Measurements from ENCODE around the gene SZRD1. TPM values are rescaled to one million over a fixed set of nuclear protein-coding genes. Genes with fewer than 3 reads are reported as not detected.

SZRD1 gene
- total RNA-seq, 4 donors from 2014 or later: 54.6 to 66.8 (median 61.7) TPM

GRCh38 chr1:16351456-16351993, 15.5 kb upstream of the SZRD1 start:
- Histone ChIP-seq H3K4me3 (peak overlapping the region; percentile 79 to 90 (median 86)), H3K9me3 (no peaks in the 10 kb centered on the region), H3K36me3 (no peaks in the 10 kb centered on the region), H3K27me3 (no peaks in the 10 kb centered on the region), H3K27ac (peak overlapping the region; percentile 92 to 95 (median 95)), H3K4me1 (peaks cover 12 to 39% (median 15%) of the 10 kb centered on the region in 4 donors)
- TF ChIP-seq POLR2AphosphoS5 (IDR thresholded peaks at IDR 0.05) (no peak), POLR2A (IDR thresholded peaks at IDR 0.05) (no peak), EP300 (IDR thresholded peaks at IDR 0.05; ENCODE audit: low read depth) (no peak), CTCF (IDR thresholded peaks at IDR 0.05) (no peak)
- DNase-seq: no peak
- in situ Hi-C loops (cut with MboI; ENCODE audit: low pct_ligation_motif_present in 1 of 4, low pct_unique_long_range_greater_than_20kb in 1 of 4, low sequenced_read_pairs in 3 of 4): loop anchor here in 1 of 4 donors (25.0 kb wide), 2 partner anchors 139 to 264 kb away; partner anchors contain the start of gene ARHGEF19
- intact Hi-C loops (cut with DNase I; ENCODE audit: low total_unique reads): no loop called here
- WGBS, 2 donors (ENCODE audit: low coverage in 1 of 2): 0% methylated on average over 7 to 20 of the region's 20 CpGs

GRCh38 chr1:16351994-16352841, 14.8 kb upstream of the SZRD1 start, which contains the start of gene FBXO42:
Gene FBXO42 (minus strand): TSS chr1:16352480. CDS start chr1:16315418, 37,062 bp downstream.
- Histone ChIP-seq H3K4me3 (peak within 1 kb of the TSS; percentile 79 to 90 (median 86)), H3K9me3 (no peaks in the 10 kb centered on the region), H3K27me3 (no peaks in the 10 kb centered on the region), H3K4me1 (peaks cover 12 to 39% (median 15%) of the 10 kb centered on the region in 4 donors), H3K27ac (peak within 1 kb of the TSS; percentile 92 to 95 (median 95)), H3K36me3 (no peaks in the 10 kb centered on the region)
- TF ChIP-seq CTCF (IDR thresholded peaks at IDR 0.05) (peak in 3 of 5 experiments; percentile 32 to 50 (median 43)), POLR2A (IDR thresholded peaks at IDR 0.05) (peak; percentile 80), EP300 (IDR thresholded peaks at IDR 0.05; ENCODE audit: low read depth) (no peak), POLR2AphosphoS5 (IDR thresholded peaks at IDR 0.05) (peak; percentile 82 to 92 (median 86))
- WGBS, 2 donors (ENCODE audit: low coverage in 1 of 2): 0% methylated on average over 35 of the region's 81 CpGs; no CpG with 5 or more reads in 1 of the 2 donors
- in situ Hi-C loops (cut with MboI; ENCODE audit: low pct_ligation_motif_present in 1 of 4, low pct_unique_long_range_greater_than_20kb in 1 of 4, low sequenced_read_pairs in 3 of 4): loop anchor here in 1 of 4 donors (25.0 kb wide), 2 partner anchors 140 to 265 kb away; partner anchors contain the start of gene ARHGEF19
- intact Hi-C loops (cut with DNase I; ENCODE audit: low total_unique reads): no loop called here
- DNase-seq: peak; percentile 92

DNA sequence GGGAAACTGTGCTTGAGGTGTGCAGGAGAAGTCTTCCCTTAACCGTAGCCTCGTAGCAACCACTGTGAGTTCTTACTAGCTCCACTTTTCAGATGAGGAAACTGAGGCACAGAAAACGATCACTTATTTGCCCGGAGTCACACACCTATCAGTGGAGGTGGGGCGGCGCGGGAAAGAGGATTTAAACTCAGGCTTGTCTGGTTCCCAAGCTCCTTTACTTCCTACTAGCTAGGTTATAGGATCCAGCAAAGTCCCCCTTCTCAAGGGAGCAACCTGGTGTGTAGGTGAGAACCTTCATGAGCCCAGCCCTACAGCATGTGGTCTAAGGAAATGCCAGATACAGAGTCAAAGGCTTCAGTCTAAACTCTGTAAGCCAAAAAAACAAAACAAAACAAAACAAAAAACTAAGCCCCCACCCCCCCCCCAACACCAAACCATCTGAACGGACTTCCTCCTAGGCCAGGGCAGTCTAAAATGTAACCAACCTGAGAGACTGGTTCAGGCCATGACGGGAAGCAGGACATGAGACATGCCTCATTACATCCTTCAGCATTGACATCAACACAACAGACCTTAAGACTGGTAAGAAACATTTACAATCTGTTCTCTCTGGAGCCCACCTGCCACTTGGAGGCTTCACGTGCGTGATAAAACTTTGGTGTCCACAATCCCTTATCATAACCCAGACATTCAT, 14.1 kb upstream of the SZRD1 start:
- Histone ChIP-seq H3K9me3 (no peaks in the 10 kb centered on the region), H3K36me3 (no peaks in the 10 kb centered on the region), H3K4me1 (peaks cover 12 to 39% (median 15%) of the 10 kb centered on the region in 4 donors), H3K27me3 (no peaks in the 10 kb centered on the region), H3K4me3 (peak overlapping the region in 3 of 4 donors; percentile 85 to 90 (median 86)), H3K27ac (peak overlapping the region; percentile 92 to 95 (median 95))
- peak; percentile 29 for DNase-seq
- WGBS, 2 donors (ENCODE audit: low coverage in 1 of 2): 37 to 94% methylated on average over 2 to 11 of the region's 11 CpGs
- in situ Hi-C loops (cut with MboI; ENCODE audit: low pct_ligation_motif_present in 1 of 4, low pct_unique_long_range_greater_than_20kb in 1 of 4, low sequenced_read_pairs in 3 of 4): loop anchor here in 1 of 4 donors (25.0 kb wide), 2 partner anchors 141 to 266 kb away; partner anchors contain the start of gene ARHGEF19
- TF ChIP-seq POLR2A (IDR thresholded peaks at IDR 0.05) (no peak), POLR2AphosphoS5 (IDR thresholded peaks at IDR 0.05) (no peak), EP300 (IDR thresholded peaks at IDR 0.05; ENCODE audit: low read depth) (no peak), CTCF (IDR thresholded peaks at IDR 0.05) (no peak)
- intact Hi-C loops (cut with DNase I; ENCODE audit: low total_unique reads): no loop called here
